RWPE1 (cell line): ENCODE results near the gene TSPAN5.

ENCODE experiments used
- CTCF ChIA-PET: fragments of 350-600 bp; sonication (Branson Sonifier 250); formaldehyde crosslinking; extraction: SDS; loops from one replicate; lab custom pipeline; 2021; lab: Yijun Ruan, JAX
- POLR2A ChIA-PET: fragments of 400-600 bp; formaldehyde crosslinking; extraction: SDS; loops from one replicate; lab custom pipeline; 2020; ENCODE audit warnings: antibody characterized with exemption; ENCODE audit not compliant: low non-redundant PET; lab: Yijun Ruan, JAX
- DNase-seq: peaks from one replicate; pipeline ENCODE4 v3.0.0; 2012; ENCODE audit warnings: low spot score
- H3K27ac ChIP-seq: fragments of 450-650 bp; 2 replicates; pipeline ENCODE4 v1.5.1; 2017
- TF ChIP-seq, protein P1 (sequence below): fragments of 450-650 bp; conservative IDR thresholded peaks from 2 replicates; pipeline ENCODE4 v1.5.1; 2017; ENCODE audit warnings: low read depth, mild to moderate bottlenecking

TSPAN5 gene

DNA sequence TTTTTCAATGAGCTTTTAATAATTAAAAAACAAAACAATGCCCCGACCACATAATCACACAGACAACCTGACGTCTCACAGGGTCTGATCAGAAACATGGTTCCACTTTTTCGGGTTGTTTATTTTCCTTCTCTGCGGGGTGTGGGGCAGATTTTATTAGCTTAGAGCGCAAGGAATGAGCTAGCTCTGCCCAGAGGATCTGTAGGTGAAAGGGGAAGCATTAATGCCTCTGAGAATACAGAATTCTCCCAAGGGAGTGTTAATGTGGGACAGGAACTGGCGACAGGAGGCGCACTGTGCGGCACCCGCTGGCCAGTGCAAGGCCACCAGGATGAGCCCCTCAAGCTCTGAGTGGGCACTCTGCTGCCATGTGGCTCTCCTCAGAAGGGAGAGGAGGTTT is 181.5 kb downstream of the TSPAN5 start:
- POLR2A ChIA-PET = interaction anchor here (0.7 kb wide), 1 partner anchor 9 kb away, joined by 3 read pairs; no protein-coding TSS in a partner anchor
- CTCF ChIA-PET = interaction anchor here (1.1 kb wide), 1 partner anchor 9 kb away, joined by 5 read pairs; no protein-coding TSS in a partner anchor
- no peak overlapping the region for H3K27ac ChIP-seq
- DNase-seq = no peak
- TF ChIP-seq, protein P1, sequence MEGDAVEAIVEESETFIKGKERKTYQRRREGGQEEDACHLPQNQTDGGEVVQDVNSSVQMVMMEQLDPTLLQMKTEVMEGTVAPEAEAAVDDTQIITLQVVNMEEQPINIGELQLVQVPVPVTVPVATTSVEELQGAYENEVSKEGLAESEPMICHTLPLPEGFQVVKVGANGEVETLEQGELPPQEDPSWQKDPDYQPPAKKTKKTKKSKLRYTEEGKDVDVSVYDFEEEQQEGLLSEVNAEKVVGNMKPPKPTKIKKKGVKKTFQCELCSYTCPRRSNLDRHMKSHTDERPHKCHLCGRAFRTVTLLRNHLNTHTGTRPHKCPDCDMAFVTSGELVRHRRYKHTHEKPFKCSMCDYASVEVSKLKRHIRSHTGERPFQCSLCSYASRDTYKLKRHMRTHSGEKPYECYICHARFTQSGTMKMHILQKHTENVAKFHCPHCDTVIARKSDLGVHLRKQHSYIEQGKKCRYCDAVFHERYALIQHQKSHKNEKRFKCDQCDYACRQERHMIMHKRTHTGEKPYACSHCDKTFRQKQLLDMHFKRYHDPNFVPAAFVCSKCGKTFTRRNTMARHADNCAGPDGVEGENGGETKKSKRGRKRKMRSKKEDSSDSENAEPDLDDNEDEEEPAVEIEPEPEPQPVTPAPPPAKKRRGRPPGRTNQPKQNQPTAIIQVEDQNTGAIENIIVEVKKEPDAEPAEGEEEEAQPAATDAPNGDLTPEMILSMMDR = no peak

DNA sequence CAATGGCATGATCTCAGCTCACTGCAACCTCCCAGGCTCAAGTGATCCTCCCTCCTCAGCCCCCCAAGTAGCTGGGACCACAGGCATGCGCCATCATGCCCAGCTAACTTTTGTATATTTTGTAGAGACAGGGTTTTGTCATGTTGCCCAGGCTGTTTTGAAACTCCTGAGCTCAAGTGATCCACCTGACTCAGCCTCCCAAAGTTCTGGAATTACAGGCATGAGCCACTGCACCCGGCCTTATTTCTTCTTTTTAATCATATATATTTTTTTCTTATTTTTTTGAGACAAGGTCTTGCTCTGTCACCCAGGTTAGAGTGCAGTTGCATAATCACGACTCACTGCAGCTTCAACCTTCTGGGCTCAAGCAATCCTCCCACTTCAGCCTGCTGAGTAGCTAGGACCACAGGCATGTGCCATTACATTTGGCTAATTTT is 184.0 kb downstream of the TSPAN5 start:
- peak overlapping the region; percentile 67 for H3K27ac ChIP-seq
- DNase-seq = no peak
- TF ChIP-seq, protein P1 = no peak
- CTCF ChIA-PET = interaction anchor here (0.6 kb wide), 1 partner anchor 143 kb away, joined by 3 read pairs; no protein-coding TSS in a partner anchor
- POLR2A ChIA-PET = no interaction called here

DNA sequence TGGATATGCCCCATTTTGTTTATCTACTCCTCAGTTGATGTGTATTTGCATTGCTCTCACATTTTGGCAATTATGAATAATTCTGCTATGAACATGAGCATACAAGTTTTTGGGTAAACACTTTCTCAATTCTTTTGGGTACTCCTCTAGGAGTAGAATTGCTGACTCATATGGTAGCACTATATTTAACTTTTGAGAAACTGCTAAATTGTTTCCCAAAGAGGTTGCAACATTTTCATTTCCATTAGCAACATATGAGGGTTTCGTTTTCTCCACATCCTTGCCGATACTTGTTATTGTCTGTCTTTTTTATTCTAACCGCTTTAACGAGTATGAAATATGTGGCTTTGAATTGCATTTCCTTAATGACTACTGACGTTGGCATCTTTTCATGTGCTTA is 185.4 kb downstream of the TSPAN5 start:
- H3K27ac ChIP-seq = peak overlapping the region; percentile 61
- TF ChIP-seq, protein P1 = no peak
- no peak for DNase-seq
- ChIA-PET POLR2A (no interaction called here), CTCF (no interaction called here)

DNA sequence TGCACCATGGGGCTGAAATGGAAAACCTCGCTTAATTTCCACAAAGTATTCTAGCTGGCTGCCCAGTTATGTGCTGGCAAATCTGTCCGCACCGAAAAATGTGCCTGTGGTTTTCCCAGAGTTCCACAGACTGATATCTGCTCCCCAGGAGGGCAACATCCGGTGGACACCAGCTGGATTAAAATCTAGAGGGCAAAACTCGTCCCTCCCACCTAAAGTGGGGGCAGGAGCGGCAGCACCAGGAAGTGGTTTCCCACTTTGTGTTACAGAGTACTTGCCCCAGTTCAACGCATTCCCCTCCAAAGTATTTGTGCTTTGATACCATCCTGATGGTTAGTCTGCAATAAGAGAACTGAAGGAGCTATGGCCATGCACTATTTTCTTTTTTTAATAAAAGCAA is 187.6 kb downstream of the TSPAN5 start:
- ChIA-PET CTCF (no interaction called here), POLR2A (no interaction called here)
- DNase-seq = no peak
- TF ChIP-seq, protein P1 = no peak
- no peak overlapping the region for H3K27ac ChIP-seq

DNA sequence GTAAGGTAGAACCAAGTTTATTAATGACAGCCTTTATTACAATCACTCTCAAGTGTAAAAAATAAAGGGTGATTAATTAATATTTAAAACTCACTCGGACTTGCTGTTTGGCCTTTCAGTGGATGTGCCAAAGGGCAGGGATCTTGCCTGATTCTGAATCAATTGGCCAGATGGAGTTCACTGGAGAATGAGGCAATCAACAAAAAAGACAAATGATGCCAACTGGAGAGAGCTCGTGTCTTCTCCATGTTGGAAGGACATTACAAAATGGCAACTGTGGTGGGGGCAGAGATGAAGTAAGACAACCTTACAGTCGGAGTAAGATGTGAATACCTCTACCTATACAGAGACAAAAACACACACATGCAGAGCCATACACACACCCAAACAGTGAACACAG is 188.0 kb downstream of the TSPAN5 start:
- CTCF ChIA-PET = no interaction called here
- POLR2A ChIA-PET = no interaction called here
- TF ChIP-seq, protein P1 = no peak
- no peak for DNase-seq
- no peak overlapping the region for H3K27ac ChIP-seq

DNA sequence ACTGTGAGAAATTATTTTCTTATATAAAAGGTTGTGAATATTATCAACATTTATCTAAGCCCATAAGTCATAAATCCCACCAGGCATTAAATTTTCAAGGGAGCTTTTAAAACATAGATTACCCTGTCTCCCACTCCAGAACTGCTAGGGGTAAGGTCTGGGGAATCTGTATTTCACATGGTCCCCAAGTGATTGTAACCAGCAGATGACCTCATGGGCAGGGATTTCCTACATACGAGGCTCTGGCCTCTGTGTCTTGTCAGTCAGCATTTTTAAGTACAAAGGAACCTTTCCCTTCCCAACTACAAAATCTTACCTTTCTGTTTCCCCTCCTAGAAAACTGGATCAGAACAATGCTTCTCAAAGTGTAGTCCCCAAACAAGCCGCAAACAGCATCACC is 188.6 kb downstream of the TSPAN5 start:
- TF ChIP-seq, protein P1 = no peak
- no peak for DNase-seq
- ChIA-PET POLR2A (no interaction called here), CTCF (no interaction called here)
- H3K27ac ChIP-seq = no peak overlapping the region
